Stomach (tissue), 4 donors: ENCODE data around the gene YJU2.
"Not testable (repeated sequence)": the region's sequence is repeated elsewhere in the genome, so short reads cannot be mapped to it uniquely, and the experiment has no call there.

ENCODE experiments used
- CTCF ChIP-seq, 7 experiments: fragments of 450-650 bp in 4 of 7; fragments of 200-600 bp in 3 of 7; sonication (generic) in 3 of 7; IDR thresholded peaks; one replicate each; pipeline ENCODE4 v1.5.1; 2016 to 2019; ENCODE audit warnings: antibody characterized with exemption in 7 of 7, control low read depth in 2 of 7, mild to moderate bottlenecking in 1 of 7
- POLR2A ChIP-seq, 4 donors: fragments of 450-650 bp; IDR thresholded peaks; one replicate each; pipeline ENCODE4 v1.6.1; 2016; ENCODE audit warnings: antibody characterized with exemption in 4 of 4, control low read depth in 2 of 4, mild to moderate bottlenecking in 1 of 4, moderate library complexity in 1 of 4

GRCh38 chr19:4245938-4246337 is 942 bp upstream of the YJU2 start:
- TF ChIP-seq CTCF, POLR2A (IDR thresholded peaks at IDR 0.05): not testable (repeated sequence)
